Measurements from ENCODE around the gene SCARF1. TPM values are rescaled to one million over a fixed set of nuclear protein-coding genes. Genes with fewer than 3 reads are reported as not detected.

The SCARF1 gene
- total RNA-seq, 1 experiment from 2014 or later = not detected

- DNase-seq (ENCODE audit: extremely low read depth, low read depth) = no peak
These were observed 39.7 kb downstream of the SCARF1 start for GRCh38 chr17:1605681-1606351.

GRCh38 chr17:1604831-1605528 lies 40.6 kb downstream of the SCARF1 start:
- DNase-seq (ENCODE audit: extremely low read depth, low read depth) = no peak

- DNase-seq (ENCODE audit: extremely low read depth, low read depth) = no peak
These were observed 44.0 kb downstream of the SCARF1 start for GRCh38 chr17:1601571-1601970.

GRCh38 chr17:1598399-1599095 lies 47.0 kb downstream of the SCARF1 start:
- no peak for DNase-seq (ENCODE audit: extremely low read depth, low read depth)

- DNase-seq (ENCODE audit: extremely low read depth, low read depth) = no peak
These were observed 47.6 kb downstream of the SCARF1 start for GRCh38 chr17:1597861-1598342.

- no peak for DNase-seq (ENCODE audit: extremely low read depth, low read depth)
These were observed 52.0 kb downstream of the SCARF1 start for GRCh38 chr17:1593630-1593931.

GRCh38 chr17:1592751-1593629 lies 52.5 kb downstream of the SCARF1 start:
- no peak for DNase-seq (ENCODE audit: extremely low read depth, low read depth)

- DNase-seq (ENCODE audit: extremely low read depth, low read depth) = no peak
These were observed 54.0 kb downstream of the SCARF1 start for GRCh38 chr17:1591474-1592090.

GRCh38 chr17:1590747-1591473 lies 54.6 kb downstream of the SCARF1 start:
- DNase-seq (ENCODE audit: extremely low read depth, low read depth) = no peak

GRCh38 chr17:1590029-1590746 lies 55.3 kb downstream of the SCARF1 start:
- peak; percentile 64 for DNase-seq (ENCODE audit: extremely low read depth, low read depth)

GRCh38 chr17:1588821-1589585 lies 56.5 kb downstream of the SCARF1 start:
- DNase-seq (ENCODE audit: extremely low read depth, low read depth) = no peak

GRCh38 chr17:1584167-1584566 lies 61.4 kb downstream of the SCARF1 start:
- DNase-seq (ENCODE audit: extremely low read depth, low read depth) = no peak

Small RNAs within 50 kb of the gene (small RNA-seq; reads per million reads assigned to genes)
- gene RN7SL105P = 0 to 0.06 reads per million in 2 experiments

Other genes with a start within 250 kb of the SCARF1 start
- 417 and 518 TPM in 2 replicates for gene YWHAE, start 245.5 kb downstream of the SCARF1 start, total RNA-seq (2014; rRNA removed; shearing (Covaris generic))
- gene CRK, start 189.5 kb downstream of the SCARF1 start, total RNA-seq (2014; rRNA removed; shearing (Covaris generic)) = 73.2 and 74.7 TPM in 2 replicates
- gene MYO1C, start 153.0 kb downstream of the SCARF1 start, total RNA-seq (2014; rRNA removed; shearing (Covaris generic)) = 76.2 and 78.8 TPM in 2 replicates
- gene INPP5K, start 129.1 kb downstream of the SCARF1 start, total RNA-seq (2014; rRNA removed; shearing (Covaris generic)) = 20.0 and 35.9 TPM in 2 replicates
- 26.6 and 28.4 TPM in 2 replicates for gene PITPNA, start 82.9 kb downstream of the SCARF1 start, total RNA-seq (2014; rRNA removed; shearing (Covaris generic))
- gene SLC43A2, start 16.9 kb downstream of the SCARF1 start, total RNA-seq (2014; rRNA removed; shearing (Covaris generic)) = 0.92 and 1.3 TPM in 2 replicates
- 1.2 and 2.1 TPM in 2 replicates for gene RILP, start 4.1 kb upstream of the SCARF1 start, total RNA-seq (2014; rRNA removed; shearing (Covaris generic))
- gene PRPF8, start 39.1 kb upstream of the SCARF1 start, total RNA-seq (2014; rRNA removed; shearing (Covaris generic)) = 112 and 113 TPM in 2 replicates
- 0.98 and 1.6 TPM in 2 replicates for gene TLCD2, start 64.6 kb upstream of the SCARF1 start, total RNA-seq (2014; rRNA removed; shearing (Covaris generic))
- 12.2 and 12.6 TPM in 2 replicates for gene WDR81, start 79.0 kb upstream of the SCARF1 start, total RNA-seq (2014; rRNA removed; shearing (Covaris generic))
- gene SERPINF2, start 97.1 kb upstream of the SCARF1 start, total RNA-seq (2014; rRNA removed; shearing (Covaris generic)) = 0.09 TPM in 1 of 2 replicates, not detected in the other
- gene SERPINF1, start 116.3 kb upstream of the SCARF1 start, total RNA-seq (2014; rRNA removed; shearing (Covaris generic)) = not detected in 2 replicates
- 5.3 and 6.5 TPM in 2 replicates for gene SMYD4, start 184.2 kb upstream of the SCARF1 start, total RNA-seq (2014; rRNA removed; shearing (Covaris generic))
- 11.3 and 19.3 TPM in 2 replicates for gene RPA1, start 184.3 kb upstream of the SCARF1 start, total RNA-seq (2014; rRNA removed; shearing (Covaris generic))

All from NCI-H460 (cell line).